ENCODE measurements around the gene PLCB1.

DNA sequence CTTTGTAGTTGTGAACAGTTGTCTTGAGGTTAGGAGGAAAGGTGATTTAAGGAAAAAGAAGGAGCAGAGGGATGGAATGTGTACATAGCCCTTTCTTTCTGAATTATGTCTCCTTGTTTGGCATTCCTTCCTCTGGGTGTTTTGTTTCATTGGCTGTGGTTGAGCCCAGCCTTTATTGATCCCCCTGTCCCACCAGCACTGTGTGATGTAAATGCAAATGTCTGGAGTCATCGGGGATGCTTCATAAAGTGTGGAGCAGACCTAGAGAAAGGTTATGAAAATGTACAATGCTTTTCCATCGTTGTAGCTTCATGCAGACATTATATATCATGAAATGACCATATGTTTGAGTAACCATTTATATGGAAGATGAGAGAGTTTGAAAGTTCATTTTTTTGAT is 164.5 kb downstream of the PLCB1 start:
- TF ChIP-seq KDM1A (IDR thresholded peaks at IDR 0.05; ENCODE audit: borderline replicate concordance) (no peak), E4F1 (IDR thresholded peaks at IDR 0.05; ENCODE audit: borderline replicate concordance, partially characterized antibody) (no peak), CTCF (IDR thresholded peaks at IDR 0.05 in 2 of 3, conservative IDR thresholded peaks at IDR 0.05 in 1 of 3; ENCODE audit: control insufficient read depth in 2 of 3, extremely low read depth in 1 of 3, insufficient read depth in 1 of 3, low read depth in 3 of 3, low read length in 3 of 3) (no peak), POLR2A (IDR thresholded peaks at IDR 0.05; ENCODE audit: low read depth, low read length) (no peak), RBBP5 (conservative IDR thresholded peaks at IDR 0.05) (no peak), EP300 (IDR thresholded peaks at IDR 0.05; ENCODE audit: borderline replicate concordance in 1 of 2, control insufficient read depth in 1 of 2, low read depth in 2 of 2, low read length in 2 of 2) (no peak), YY1 (IDR thresholded peaks at IDR 0.05; ENCODE audit: low read depth, low read length) (no peak)
